AG09319 (cell line): ENCODE data around the gene PLCH1.

Experiments used
- DNase-seq: peaks from one replicate; pipeline ENCODE4 v3.0.0-alpha.2; 2010; ENCODE audit warnings: low read depth; ENCODE audit errors: extremely low read depth
- TF ChIP-seq, protein P1 (sequence below): IDR thresholded peaks from 2 replicates; pipeline ENCODE4 v1.5.1; 2011; ENCODE audit warnings: low read depth, mild to moderate bottlenecking, inconsistent platforms, low read length, moderate library complexity

Gene PLCH1

DNA sequence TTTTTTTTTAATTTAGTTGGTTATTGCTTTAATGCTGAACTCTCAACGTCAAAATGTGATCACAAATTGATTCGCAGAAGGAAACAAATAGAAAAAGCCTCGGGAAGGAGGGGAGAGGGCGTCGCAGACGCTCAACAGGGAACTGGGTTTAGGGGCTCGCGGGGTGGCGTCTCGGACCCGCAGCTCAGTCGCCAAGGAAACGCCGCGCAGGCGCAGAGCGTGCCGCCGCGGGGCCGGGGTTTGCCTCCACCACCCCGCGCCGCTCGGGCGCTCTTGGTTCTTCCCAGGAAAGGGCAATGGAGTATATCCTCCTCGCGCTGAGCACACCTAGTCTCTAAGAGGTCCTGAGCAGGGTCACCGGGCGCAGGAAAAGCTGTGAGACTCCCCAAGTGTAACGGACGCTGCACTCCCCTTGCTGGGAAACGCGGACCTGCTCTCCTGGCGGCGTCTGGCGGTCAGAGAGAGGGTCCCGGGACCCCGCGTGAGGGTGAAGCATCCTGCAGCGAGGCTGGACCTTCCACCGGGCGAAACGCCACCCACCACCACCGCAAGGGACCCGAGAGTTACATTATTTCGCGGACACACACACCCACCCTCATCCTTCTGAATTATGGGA is 753 bp downstream of the PLCH1 start:
- TF ChIP-seq, protein P1, sequence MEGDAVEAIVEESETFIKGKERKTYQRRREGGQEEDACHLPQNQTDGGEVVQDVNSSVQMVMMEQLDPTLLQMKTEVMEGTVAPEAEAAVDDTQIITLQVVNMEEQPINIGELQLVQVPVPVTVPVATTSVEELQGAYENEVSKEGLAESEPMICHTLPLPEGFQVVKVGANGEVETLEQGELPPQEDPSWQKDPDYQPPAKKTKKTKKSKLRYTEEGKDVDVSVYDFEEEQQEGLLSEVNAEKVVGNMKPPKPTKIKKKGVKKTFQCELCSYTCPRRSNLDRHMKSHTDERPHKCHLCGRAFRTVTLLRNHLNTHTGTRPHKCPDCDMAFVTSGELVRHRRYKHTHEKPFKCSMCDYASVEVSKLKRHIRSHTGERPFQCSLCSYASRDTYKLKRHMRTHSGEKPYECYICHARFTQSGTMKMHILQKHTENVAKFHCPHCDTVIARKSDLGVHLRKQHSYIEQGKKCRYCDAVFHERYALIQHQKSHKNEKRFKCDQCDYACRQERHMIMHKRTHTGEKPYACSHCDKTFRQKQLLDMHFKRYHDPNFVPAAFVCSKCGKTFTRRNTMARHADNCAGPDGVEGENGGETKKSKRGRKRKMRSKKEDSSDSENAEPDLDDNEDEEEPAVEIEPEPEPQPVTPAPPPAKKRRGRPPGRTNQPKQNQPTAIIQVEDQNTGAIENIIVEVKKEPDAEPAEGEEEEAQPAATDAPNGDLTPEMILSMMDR, result no peak

DNA sequence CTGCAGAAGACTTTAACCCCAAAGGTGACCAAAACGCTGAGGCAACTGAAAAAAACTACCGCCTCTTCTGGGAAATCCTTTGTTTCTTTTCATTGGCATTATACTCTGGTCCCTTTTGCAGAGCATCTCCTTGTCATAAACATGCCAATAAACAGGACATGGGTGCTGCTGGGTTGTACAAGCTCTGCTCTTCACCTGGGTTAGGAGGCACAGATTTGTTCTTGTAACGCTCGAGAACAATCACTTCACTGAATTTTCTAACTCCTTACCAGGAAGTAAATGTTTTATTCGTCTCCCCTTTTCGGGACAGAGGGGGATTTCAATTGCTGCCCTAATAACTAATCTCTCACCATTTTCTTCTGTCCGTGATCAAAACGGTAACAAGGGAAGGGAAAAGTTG is 1.3 kb downstream of the PLCH1 start:
- DNase-seq, result no peak

More for the DNA sequence above, 753 bp downstream of the PLCH1 start:
- no peak for DNase-seq

DNA sequence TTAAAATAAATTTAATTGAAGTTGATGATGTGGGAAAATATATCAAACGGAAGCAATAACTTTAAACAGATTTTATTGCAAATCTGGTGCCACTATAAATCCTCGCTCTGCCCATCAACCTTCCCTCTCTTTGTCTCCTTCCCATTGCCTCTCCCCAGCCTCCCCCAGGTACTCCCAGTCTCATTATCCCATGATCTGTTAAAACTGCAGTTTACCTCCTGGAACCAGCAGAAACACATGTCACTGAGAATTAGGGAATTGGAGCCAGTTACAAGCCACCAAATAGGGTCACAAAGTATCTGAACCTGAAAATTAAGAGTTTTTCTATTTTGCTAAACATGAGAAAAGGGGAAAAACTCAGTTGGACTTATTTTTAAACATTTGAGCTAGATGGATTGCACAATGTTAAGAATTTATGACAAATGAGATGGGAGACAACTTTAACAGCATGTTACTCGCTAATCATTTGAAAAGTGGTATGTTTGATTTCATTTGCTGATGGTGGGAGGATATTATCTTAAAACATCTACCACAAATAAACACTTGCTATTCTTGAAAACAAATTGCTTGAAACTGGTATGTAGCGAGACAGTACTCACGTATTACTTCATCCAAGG is 2.4 kb downstream of the PLCH1 start:
- no peak for DNase-seq
- TF ChIP-seq, protein P1, result no peak

More for the DNA sequence above, 1.3 kb downstream of the PLCH1 start:
- TF ChIP-seq, protein P1, result no peak

DNA sequence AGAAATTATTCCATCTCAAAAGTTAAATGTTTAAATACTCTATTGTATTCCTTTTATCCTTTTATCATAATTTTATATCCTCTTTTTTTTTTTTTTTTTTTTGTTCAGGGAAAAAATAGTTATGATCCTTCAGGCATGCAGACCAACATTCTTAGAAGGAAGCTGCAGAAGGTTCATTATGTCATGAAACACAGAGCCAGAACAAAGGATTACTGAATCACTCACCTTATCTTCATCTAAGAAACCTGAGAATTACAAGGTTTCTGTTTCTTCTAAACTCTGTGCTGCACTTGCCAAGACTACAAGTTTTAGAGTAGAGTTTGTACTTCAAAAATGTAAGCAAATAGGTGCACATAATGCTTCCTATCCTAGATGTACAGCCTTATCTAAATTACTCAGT is 3.3 kb downstream of the PLCH1 start:
- DNase-seq, result no peak

DNA sequence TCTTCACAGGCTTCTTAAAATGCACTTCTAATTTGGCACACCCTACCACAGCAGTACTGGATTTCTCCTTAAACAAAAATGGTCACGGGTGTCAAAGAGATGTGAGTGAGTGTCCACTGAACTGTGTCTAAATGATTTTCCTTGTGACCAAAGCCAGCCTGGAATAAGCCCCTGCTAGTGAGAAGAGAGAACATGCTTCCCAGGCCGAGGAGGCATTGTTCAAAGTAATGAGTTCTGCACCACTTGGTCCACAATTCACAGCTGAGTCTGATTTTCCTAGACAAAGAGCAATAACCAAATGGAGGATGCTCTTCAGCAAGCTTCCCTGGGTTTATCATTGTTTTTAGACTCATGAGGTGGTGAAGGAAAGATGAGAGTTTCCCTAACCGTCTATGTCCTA is 3.8 kb downstream of the PLCH1 start:
- TF ChIP-seq, protein P1, result no peak
- DNase-seq, result no peak

More for the DNA sequence above, 3.3 kb downstream of the PLCH1 start:
- TF ChIP-seq, protein P1, result no peak

DNA sequence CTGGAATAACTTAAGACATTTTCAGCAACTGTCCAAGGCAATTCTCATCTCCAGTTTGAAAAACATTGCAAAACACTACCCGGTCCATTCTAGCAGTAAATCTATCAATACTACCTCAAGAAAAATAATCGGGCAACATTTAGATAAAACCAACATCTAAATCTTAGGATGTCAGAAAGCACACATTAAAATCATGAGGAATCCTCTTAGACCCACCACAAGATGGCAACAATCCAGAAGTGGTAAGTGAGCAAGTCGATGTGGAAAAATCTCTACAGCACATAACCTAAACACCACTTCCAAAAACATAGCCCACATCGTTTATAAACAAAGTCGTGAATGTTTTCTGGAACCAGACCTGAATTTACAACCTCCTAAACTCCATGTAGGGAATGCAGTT is 5.7 kb downstream of the PLCH1 start:
- TF ChIP-seq, protein P1, result no peak
- no peak for DNase-seq

DNA sequence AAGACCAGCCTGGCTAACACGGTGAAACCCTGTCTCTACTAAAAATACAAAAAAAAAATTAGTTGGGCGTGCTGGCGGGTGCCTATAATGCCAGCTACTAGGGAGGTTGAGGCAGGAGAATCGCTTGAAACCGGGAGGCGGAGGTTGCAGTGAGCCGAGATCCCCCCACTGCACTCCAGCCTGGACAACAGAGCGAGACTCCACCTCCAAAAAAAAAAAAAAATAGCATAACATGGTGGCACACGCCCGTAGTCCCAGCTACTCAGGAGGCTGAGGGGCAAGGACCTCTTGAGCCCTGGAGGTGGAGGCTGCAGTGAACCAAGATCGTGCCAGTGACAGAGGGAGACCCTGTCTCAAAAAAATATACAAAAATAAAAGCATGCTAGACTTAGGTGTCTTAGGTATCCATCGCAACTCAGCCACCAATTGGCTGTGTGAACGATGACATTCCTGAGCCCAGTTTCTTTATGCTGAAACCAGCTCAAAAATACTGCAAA is 6.2 kb downstream of the PLCH1 start:
- TF ChIP-seq, protein P1, result no peak
- DNase-seq, result no peak
